SK-N-SH treated with all-trans-retinoic acid at 6 μM for 48 hours (cell line): ENCODE data around the gene KYAT1.

ENCODE experiments used
- ATAC-seq: fragments of 200-7000 bp; cut with Tn5 transposase; 3 replicates; pipeline ENCODE4 v1.9.1; 2020; ENCODE audit warnings: mild to moderate bottlenecking, moderate library complexity
- ARNTL ChIP-seq: fragments of 450-650 bp; formaldehyde crosslinking; IDR thresholded peaks from 2 replicates; pipeline ENCODE4 v1.5.0; 2020; ENCODE audit warnings: low read depth, mild to moderate bottlenecking, moderate library complexity, borderline replicate concordance
- BACH2 ChIP-seq: fragments of 250-450 bp; sonication (Bioruptor Pico); IDR thresholded peaks from 2 replicates; pipeline ENCODE4 v1.9.0; 2021; ENCODE audit warnings: mild to moderate bottlenecking, borderline replicate concordance
- CSDC2 ChIP-seq: fragments of 250-450 bp; sonication (Bioruptor Pico); IDR thresholded peaks from 2 replicates; pipeline ENCODE4 v1.5.0; 2020; ENCODE audit warnings: mild to moderate bottlenecking, moderate library complexity
- ESRRG ChIP-seq: fragments of 250-450 bp; sonication (Bioruptor Pico); IDR thresholded peaks from 2 replicates; pipeline ENCODE4 v1.6.1; 2021; ENCODE audit warnings: mild to moderate bottlenecking
- GLIS3 ChIP-seq: fragments of 250-450 bp; sonication (Bioruptor Pico); IDR thresholded peaks from 2 replicates; pipeline ENCODE4 v1.5.0; 2020; ENCODE audit warnings: mild to moderate bottlenecking, moderate library complexity
- OSR1 ChIP-seq: fragments of 250-450 bp; sonication (Bioruptor Pico); IDR thresholded peaks from 2 replicates; pipeline ENCODE4 v1.8.0; 2022; ENCODE audit warnings: moderate library complexity, mild to moderate bottlenecking, inconsistent platforms
- PPARA ChIP-seq: fragments of 250-450 bp; sonication (Bioruptor Pico); IDR thresholded peaks from 2 replicates; pipeline ENCODE4 v1.5.0; 2020; ENCODE audit warnings: mild to moderate bottlenecking, borderline replicate concordance
- RARB ChIP-seq: fragments of 250-450 bp; sonication (Bioruptor Pico); IDR thresholded peaks from 2 replicates; pipeline ENCODE4 v1.8.0; 2021; ENCODE audit warnings: mild to moderate bottlenecking, moderate library complexity
- SNAI2 ChIP-seq: fragments of 250-450 bp; sonication (Bioruptor Pico); IDR thresholded peaks from 2 replicates; pipeline ENCODE4 v1.5.0; 2020; ENCODE audit warnings: mild to moderate bottlenecking, moderate library complexity
- TCF4 ChIP-seq: fragments of 250-450 bp; sonication (Bioruptor Pico); IDR thresholded peaks from 2 replicates; pipeline ENCODE4 v1.8.0; 2021; ENCODE audit warnings: mild to moderate bottlenecking, moderate library complexity, borderline replicate concordance
- TOX ChIP-seq: fragments of 250-450 bp; sonication (Bioruptor Pico); IDR thresholded peaks from 2 replicates; pipeline ENCODE4 v1.8.0; 2021; ENCODE audit warnings: mild to moderate bottlenecking, moderate library complexity, borderline replicate concordance
- ZC3H10 ChIP-seq: fragments of 250-450 bp; sonication (Bioruptor Pico); IDR thresholded peaks from 2 replicates; pipeline ENCODE4 v1.5.1; 2021; ENCODE audit warnings: mild to moderate bottlenecking, moderate library complexity
- ZFP3 ChIP-seq: fragments of 250-450 bp; sonication (Bioruptor Pico); IDR thresholded peaks from 2 replicates; pipeline ENCODE4 v1.5.0; 2020; ENCODE audit warnings: mild to moderate bottlenecking, moderate library complexity
- ZFP30 ChIP-seq: fragments of 450-650 bp; formaldehyde crosslinking; IDR thresholded peaks from 2 replicates; pipeline ENCODE4 v1.5.0; 2022; ENCODE audit warnings: mild to moderate bottlenecking, moderate library complexity
- ZNF565 ChIP-seq: fragments of 450-650 bp; formaldehyde crosslinking; conservative IDR thresholded peaks from 2 replicates; pipeline ENCODE4 v1.5.0; 2020; ENCODE audit warnings: low read depth, mild to moderate bottlenecking, moderate library complexity
- ZNF70 ChIP-seq: fragments of 450-650 bp; formaldehyde crosslinking; IDR thresholded peaks from 2 replicates; pipeline ENCODE4 v1.5.0; 2020; ENCODE audit warnings: mild to moderate bottlenecking, moderate library complexity
- ZNF8 ChIP-seq: fragments of 450-650 bp; formaldehyde crosslinking; IDR thresholded peaks from 2 replicates; pipeline ENCODE4 v1.5.0; 2020; ENCODE audit warnings: mild to moderate bottlenecking, moderate library complexity
- TF ChIP-seq, protein P1 (sequence below): fragments of 250-450 bp; sonication (Bioruptor Pico); IDR thresholded peaks from 2 replicates; pipeline ENCODE4 v1.5.0; 2020; ENCODE audit warnings: mild to moderate bottlenecking, moderate library complexity
- TF ChIP-seq, protein P2 (sequence below): fragments of 250-450 bp; sonication (Bioruptor Pico); IDR thresholded peaks from 2 replicates; pipeline ENCODE4 v1.5.1; 2020; ENCODE audit warnings: low read depth, mild to moderate bottlenecking, moderate library complexity
- TF ChIP-seq, protein P3 (sequence below): fragments of 250-450 bp; sonication (Bioruptor Pico); IDR thresholded peaks from 2 replicates; pipeline ENCODE4 v1.8.0; 2021; ENCODE audit warnings: low read depth, mild to moderate bottlenecking, moderate library complexity, borderline replicate concordance
- TF ChIP-seq, protein P4 (sequence below): fragments of 250-450 bp; sonication (Bioruptor Pico); IDR thresholded peaks from 2 replicates; pipeline ENCODE4 v1.8.0; 2020; ENCODE audit warnings: mild to moderate bottlenecking, moderate library complexity, borderline replicate concordance

The KYAT1 gene

GRCh38 chr9:128917151-128917849, 35.5 kb upstream of the KYAT1 start:
- TF ChIP-seq PPARA (CRISPR knock-in tag) (no peak), CSDC2 (CRISPR knock-in tag) (no peak), ZFP30 (no peak), ZNF70 (no peak), TOX (CRISPR knock-in tag) (no peak), BACH2 (CRISPR knock-in tag) (no peak), ZNF8 (CRISPR knock-in tag) (no peak), TCF4 (CRISPR knock-in tag) (no peak), OSR1 (CRISPR knock-in tag) (no peak), ARNTL (CRISPR knock-in tag) (no peak), ZFP3 (no peak), GLIS3 (CRISPR knock-in tag) (no peak), SNAI2 (CRISPR knock-in tag) (no peak), RARB (CRISPR knock-in tag) (no peak), ZC3H10 (CRISPR knock-in tag) (no peak), ESRRG (CRISPR knock-in tag) (no peak)
- TF ChIP-seq, protein P1, sequence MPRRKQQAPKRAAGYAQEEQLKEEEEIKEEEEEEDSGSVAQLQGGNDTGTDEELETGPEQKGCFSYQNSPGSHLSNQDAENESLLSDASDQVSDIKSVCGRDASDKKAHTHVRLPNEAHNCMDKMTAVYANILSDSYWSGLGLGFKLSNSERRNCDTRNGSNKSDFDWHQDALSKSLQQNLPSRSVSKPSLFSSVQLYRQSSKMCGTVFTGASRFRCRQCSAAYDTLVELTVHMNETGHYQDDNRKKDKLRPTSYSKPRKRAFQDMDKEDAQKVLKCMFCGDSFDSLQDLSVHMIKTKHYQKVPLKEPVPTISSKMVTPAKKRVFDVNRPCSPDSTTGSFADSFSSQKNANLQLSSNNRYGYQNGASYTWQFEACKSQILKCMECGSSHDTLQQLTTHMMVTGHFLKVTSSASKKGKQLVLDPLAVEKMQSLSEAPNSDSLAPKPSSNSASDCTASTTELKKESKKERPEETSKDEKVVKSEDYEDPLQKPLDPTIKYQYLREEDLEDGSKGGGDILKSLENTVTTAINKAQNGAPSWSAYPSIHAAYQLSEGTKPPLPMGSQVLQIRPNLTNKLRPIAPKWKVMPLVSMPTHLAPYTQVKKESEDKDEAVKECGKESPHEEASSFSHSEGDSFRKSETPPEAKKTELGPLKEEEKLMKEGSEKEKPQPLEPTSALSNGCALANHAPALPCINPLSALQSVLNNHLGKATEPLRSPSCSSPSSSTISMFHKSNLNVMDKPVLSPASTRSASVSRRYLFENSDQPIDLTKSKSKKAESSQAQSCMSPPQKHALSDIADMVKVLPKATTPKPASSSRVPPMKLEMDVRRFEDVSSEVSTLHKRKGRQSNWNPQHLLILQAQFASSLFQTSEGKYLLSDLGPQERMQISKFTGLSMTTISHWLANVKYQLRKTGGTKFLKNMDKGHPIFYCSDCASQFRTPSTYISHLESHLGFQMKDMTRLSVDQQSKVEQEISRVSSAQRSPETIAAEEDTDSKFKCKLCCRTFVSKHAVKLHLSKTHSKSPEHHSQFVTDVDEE (CRISPR knock-in tag): no peak
- TF ChIP-seq, protein P2, sequence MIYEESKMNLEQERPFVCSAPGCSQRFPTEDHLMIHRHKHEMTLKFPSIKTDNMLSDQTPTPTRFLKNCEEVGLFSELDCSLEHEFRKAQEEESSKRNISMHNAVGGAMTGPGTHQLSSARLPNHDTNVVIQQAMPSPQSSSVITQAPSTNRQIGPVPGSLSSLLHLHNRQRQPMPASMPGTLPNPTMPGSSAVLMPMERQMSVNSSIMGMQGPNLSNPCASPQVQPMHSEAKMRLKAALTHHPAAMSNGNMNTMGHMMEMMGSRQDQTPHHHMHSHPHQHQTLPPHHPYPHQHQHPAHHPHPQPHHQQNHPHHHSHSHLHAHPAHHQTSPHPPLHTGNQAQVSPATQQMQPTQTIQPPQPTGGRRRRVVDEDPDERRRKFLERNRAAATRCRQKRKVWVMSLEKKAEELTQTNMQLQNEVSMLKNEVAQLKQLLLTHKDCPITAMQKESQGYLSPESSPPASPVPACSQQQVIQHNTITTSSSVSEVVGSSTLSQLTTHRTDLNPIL: no peak
- TF ChIP-seq, protein P3, sequence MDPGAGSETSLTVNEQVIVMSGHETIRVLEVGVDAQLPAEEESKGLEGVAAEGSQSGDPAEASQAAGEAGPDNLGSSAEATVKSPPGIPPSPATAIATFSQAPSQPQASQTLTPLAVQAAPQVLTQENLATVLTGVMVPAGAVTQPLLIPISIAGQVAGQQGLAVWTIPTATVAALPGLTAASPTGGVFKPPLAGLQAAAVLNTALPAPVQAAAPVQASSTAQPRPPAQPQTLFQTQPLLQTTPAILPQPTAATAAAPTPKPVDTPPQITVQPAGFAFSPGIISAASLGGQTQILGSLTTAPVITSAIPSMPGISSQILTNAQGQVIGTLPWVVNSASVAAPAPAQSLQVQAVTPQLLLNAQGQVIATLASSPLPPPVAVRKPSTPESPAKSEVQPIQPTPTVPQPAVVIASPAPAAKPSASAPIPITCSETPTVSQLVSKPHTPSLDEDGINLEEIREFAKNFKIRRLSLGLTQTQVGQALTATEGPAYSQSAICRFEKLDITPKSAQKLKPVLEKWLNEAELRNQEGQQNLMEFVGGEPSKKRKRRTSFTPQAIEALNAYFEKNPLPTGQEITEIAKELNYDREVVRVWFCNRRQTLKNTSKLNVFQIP (CRISPR knock-in tag): no peak
- TF ChIP-seq, protein P4, sequence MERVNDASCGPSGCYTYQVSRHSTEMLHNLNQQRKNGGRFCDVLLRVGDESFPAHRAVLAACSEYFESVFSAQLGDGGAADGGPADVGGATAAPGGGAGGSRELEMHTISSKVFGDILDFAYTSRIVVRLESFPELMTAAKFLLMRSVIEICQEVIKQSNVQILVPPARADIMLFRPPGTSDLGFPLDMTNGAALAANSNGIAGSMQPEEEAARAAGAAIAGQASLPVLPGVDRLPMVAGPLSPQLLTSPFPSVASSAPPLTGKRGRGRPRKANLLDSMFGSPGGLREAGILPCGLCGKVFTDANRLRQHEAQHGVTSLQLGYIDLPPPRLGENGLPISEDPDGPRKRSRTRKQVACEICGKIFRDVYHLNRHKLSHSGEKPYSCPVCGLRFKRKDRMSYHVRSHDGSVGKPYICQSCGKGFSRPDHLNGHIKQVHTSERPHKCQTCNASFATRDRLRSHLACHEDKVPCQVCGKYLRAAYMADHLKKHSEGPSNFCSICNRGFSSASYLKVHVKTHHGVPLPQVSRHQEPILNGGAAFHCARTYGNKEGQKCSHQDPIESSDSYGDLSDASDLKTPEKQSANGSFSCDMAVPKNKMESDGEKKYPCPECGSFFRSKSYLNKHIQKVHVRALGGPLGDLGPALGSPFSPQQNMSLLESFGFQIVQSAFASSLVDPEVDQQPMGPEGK (CRISPR knock-in tag): no peak
- no peak for ATAC-seq

DNA sequence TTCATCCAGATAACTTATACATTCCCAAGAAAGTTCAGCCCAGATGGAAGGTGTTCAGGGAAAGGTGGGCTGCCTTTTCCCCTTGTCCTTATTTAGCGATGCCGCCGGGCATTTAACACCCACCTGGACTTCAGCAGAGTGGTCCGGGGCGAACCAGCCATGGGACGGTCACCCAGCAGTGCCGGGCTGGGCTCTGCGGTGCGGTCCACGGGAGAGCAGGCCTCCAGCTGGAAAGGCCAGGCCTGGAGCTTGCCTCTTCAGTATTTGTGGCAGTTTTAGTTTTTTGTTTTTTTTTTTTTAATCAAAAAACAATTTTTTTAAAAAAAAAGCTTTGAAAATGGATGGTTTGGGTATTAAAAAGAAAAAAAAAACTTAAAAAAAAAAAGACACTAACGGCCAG, 35.0 kb upstream of the KYAT1 start:
- no peak for ATAC-seq
- no peak for TF ChIP-seq ZNF565 (CRISPR knock-in tag)

DNA sequence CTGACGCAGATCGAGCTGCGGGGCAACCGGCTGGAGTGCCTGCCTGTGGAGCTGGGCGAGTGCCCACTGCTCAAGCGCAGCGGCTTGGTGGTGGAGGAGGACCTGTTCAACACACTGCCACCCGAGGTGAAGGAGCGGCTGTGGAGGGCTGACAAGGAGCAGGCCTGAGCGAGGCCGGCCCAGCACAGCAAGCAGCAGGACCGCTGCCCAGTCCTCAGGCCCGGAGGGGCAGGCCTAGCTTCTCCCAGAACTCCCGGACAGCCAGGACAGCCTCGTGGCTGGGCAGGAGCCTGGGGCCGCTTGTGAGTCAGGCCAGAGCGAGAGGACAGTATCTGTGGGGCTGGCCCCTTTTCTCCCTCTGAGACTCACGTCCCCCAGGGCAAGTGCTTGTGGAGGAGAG, 34.5 kb upstream of the KYAT1 start:
- ATAC-seq: no peak
- TF ChIP-seq RARB (CRISPR knock-in tag) (no peak), SNAI2 (CRISPR knock-in tag) (no peak), TCF4 (CRISPR knock-in tag) (no peak), ZC3H10 (CRISPR knock-in tag) (no peak), BACH2 (CRISPR knock-in tag) (no peak), ESRRG (CRISPR knock-in tag) (no peak), ZNF565 (CRISPR knock-in tag) (no peak)
- TF ChIP-seq, protein P4 (CRISPR knock-in tag): no peak
- TF ChIP-seq, protein P1 (CRISPR knock-in tag): no peak
